ENCODE data around the gene MAN1B1.

The MAN1B1 gene

GRCh38 chr9:137086531-137087408 lies at the start of gene MAN1B1:
Gene MAN1B1 (plus strand): TSS chr9:137086985. CDS start chr9:137087000, 15 bp downstream.
- peak; percentile 99 for DNase-seq (ENCODE audit: low read depth)

- DNase-seq (ENCODE audit: low read depth) = no peak
Measured at GRCh38 chr9:137037035-137037434, 49.8 kb upstream of the MAN1B1 start.

GRCh38 chr9:137037483-137037882 lies 49.3 kb upstream of the MAN1B1 start:
- no peak for DNase-seq (ENCODE audit: low read depth)

- no peak for DNase-seq (ENCODE audit: low read depth)
Measured at GRCh38 chr9:137038916-137039315, 47.9 kb upstream of the MAN1B1 start.

GRCh38 chr9:137039611-137040366 lies 47.0 kb upstream of the MAN1B1 start:
- no peak for DNase-seq (ENCODE audit: low read depth)

GRCh38 chr9:137040568-137040967 lies 46.2 kb upstream of the MAN1B1 start:
- DNase-seq (ENCODE audit: low read depth) = no peak

GRCh38 chr9:137041124-137041523 lies 45.7 kb upstream of the MAN1B1 start:
- DNase-seq (ENCODE audit: low read depth) = no peak

GRCh38 chr9:137042751-137043727 lies 43.7 kb upstream of the MAN1B1 start:
- DNase-seq (ENCODE audit: low read depth) = no peak

GRCh38 chr9:137044037-137044436 lies 42.7 kb upstream of the MAN1B1 start:
- DNase-seq (ENCODE audit: low read depth) = no peak

GRCh38 chr9:137044502-137045177 lies 42.1 kb upstream of the MAN1B1 start:
- no peak for DNase-seq (ENCODE audit: low read depth)

GRCh38 chr9:137045294-137046087 lies 41.3 kb upstream of the MAN1B1 start:
- no peak for DNase-seq (ENCODE audit: low read depth)

GRCh38 chr9:137046088-137046787 lies 40.5 kb upstream of the MAN1B1 start, which contains the start of gene NPDC1:
Gene NPDC1 (minus strand): TSS chr9:137046177. CDS start chr9:137045989, 188 bp downstream.
- DNase-seq (ENCODE audit: low read depth) = peak; percentile 66

- DNase-seq (ENCODE audit: low read depth) = no peak
Measured at GRCh38 chr9:137048655-137049543, 37.9 kb upstream of the MAN1B1 start.

- no peak for DNase-seq (ENCODE audit: low read depth)
Measured at GRCh38 chr9:137049544-137050449, 37.0 kb upstream of the MAN1B1 start.

GRCh38 chr9:137050570-137050969 lies 36.2 kb upstream of the MAN1B1 start:
- DNase-seq (ENCODE audit: low read depth) = no peak

GRCh38 chr9:137051145-137051724 lies 35.5 kb upstream of the MAN1B1 start:
- DNase-seq (ENCODE audit: low read depth) = no peak

GRCh38 chr9:137052293-137052692 lies 34.5 kb upstream of the MAN1B1 start:
- no peak for DNase-seq (ENCODE audit: low read depth)

Measured in activated T-helper 1 cell treated with Interleukin-2 at 50 U/mL for 16 hours (primary cell).